D721Med (cell line): ENCODE data around the gene CYP2W1.
A peak's percentile ranks its signal among the peaks of the same experiment; 100 is the strongest.
"Not testable (repeated sequence)": the region's sequence is repeated elsewhere in the genome, so short reads cannot be mapped to it uniquely, and the experiment has no call there.

Experiments used
- DNase-seq: peaks from one replicate; pipeline ENCODE4 v3.0.0; 2011; ENCODE audit warnings: low spot score; ENCODE audit not compliant: insufficient read length
- FAIRE-seq: peaks from 2 replicates; lab custom pipeline; 2011; peaks lifted over from hg19 to GRCh38; lab: Jason Lieb, UNC
- TF ChIP-seq, protein P1 (sequence below): IDR thresholded peaks from 2 replicates; pipeline ENCODE4 v1.5.1; 2012; ENCODE audit warnings: mild to moderate bottlenecking, control low read depth; ENCODE audit not compliant: insufficient read depth; ENCODE audit errors: missing control alignments

Gene CYP2W1

DNA sequence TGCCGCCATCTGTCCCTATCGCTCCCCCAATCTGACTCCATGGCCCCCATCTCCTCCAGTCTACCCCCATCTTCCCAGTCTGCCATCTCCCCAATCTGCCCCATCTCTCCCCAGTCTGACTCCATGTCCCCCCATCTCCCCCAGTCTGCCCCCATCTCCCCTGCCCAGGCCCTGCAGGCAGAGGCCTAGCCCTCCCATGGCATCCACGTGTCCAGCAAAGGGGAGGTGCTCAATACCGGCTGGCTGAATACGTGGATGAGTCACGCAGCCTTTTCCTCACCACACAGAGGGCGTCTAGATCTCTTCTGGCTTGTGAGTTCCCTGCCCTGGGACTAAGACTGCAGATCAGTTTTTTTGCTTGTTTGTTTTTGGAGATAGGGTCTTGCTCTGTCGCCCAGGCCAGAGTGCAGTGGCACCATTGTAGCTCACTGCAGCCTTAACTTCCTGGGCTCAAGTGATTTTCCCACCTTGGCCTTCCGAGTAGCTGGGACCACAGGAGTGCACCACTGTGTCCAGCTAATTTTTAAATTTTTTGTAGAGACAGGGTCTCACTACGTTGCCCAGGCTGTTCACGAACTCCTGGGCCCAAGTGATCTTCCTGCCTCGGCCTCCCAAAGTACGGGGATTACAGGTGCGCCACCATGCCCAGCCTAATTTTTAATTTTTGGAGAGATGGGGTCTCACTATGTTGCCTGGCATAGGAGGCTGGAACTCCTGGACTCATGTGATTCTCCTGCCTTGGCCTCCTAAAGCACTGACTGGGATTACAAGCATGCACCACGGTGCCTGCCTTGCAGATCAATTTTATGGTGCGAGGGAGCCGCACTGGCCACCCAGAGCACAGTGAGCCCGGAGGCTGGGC, 46.0 kb downstream of the CYP2W1 start:
- FAIRE-seq (no peak), DNase-seq (peak; percentile 73)
- TF ChIP-seq, protein P1, sequence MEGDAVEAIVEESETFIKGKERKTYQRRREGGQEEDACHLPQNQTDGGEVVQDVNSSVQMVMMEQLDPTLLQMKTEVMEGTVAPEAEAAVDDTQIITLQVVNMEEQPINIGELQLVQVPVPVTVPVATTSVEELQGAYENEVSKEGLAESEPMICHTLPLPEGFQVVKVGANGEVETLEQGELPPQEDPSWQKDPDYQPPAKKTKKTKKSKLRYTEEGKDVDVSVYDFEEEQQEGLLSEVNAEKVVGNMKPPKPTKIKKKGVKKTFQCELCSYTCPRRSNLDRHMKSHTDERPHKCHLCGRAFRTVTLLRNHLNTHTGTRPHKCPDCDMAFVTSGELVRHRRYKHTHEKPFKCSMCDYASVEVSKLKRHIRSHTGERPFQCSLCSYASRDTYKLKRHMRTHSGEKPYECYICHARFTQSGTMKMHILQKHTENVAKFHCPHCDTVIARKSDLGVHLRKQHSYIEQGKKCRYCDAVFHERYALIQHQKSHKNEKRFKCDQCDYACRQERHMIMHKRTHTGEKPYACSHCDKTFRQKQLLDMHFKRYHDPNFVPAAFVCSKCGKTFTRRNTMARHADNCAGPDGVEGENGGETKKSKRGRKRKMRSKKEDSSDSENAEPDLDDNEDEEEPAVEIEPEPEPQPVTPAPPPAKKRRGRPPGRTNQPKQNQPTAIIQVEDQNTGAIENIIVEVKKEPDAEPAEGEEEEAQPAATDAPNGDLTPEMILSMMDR, result no peak

DNA sequence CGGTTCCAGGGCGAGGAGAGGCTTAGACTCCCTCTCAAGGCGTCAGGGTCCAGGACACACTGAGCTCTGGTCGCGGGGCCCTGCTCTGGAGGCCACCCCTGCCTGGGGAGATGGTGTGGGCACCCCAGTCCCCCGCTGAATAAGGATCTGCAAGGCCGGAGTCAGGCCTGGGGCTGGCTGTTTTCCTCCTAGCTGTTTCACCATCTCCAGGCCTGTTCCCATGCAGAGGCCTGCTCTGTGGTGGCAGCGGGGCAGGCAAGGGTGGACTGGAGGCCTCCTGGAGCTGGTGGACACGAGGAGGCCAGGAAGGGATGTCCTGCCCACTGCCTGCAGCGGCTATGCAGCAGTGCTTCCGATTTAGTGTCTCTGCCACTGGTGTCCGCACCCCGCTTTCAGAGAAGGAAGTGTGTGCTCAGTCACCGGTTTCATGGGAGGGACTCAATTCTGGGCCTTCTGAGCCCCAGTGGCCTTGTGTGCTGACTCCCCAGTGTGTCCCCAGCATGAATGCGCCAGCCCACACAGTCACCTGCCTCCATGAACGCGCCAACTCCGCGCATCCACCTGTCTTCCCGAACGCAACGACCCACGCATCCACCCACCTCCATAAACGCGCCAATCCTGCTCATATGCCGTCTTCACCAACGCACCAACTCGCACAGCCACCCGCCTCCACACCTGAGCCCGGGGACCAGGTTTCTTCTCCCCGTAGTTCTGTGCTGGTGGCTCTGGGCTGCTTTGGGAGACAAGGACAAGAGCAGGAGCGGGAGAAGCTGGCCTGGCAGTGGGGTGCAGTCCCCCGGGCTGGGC, 46.9 kb downstream of the CYP2W1 start:
- FAIRE-seq (no peak), DNase-seq (no peak)
- TF ChIP-seq, protein P1, result no peak

DNA sequence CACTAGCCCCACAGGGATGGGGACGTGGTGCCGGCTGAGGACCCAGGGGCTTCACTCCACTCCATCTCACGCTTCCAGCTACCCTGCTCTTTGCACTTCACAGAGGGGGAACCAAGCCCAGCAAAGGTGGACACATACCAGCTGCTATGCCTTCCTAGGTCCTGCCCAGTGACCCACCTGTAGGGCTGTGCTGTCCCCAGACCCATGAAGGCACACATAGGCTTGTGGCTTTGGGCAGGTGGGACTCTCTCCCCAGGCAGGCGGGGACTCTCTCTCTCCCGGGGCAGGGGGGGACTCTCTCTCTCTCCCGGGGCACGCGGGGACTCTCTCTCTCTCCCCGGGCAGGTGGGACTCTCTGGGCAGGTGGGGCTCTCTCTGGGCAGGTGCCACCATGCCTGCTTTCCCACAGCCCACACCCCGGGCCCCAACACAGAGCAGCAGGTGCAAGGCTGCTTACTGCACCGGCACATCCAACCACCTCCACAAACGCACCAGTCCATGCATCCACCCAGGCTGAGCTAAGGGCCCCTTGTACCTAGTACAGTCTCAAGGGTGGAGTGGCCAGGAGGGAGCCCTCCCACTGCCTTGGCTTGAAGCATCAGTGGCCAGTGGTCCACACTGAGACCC, 47.6 kb downstream of the CYP2W1 start:
- TF ChIP-seq, protein P1, result no peak
- DNase-seq, result no peak
- no peak for FAIRE-seq

DNA sequence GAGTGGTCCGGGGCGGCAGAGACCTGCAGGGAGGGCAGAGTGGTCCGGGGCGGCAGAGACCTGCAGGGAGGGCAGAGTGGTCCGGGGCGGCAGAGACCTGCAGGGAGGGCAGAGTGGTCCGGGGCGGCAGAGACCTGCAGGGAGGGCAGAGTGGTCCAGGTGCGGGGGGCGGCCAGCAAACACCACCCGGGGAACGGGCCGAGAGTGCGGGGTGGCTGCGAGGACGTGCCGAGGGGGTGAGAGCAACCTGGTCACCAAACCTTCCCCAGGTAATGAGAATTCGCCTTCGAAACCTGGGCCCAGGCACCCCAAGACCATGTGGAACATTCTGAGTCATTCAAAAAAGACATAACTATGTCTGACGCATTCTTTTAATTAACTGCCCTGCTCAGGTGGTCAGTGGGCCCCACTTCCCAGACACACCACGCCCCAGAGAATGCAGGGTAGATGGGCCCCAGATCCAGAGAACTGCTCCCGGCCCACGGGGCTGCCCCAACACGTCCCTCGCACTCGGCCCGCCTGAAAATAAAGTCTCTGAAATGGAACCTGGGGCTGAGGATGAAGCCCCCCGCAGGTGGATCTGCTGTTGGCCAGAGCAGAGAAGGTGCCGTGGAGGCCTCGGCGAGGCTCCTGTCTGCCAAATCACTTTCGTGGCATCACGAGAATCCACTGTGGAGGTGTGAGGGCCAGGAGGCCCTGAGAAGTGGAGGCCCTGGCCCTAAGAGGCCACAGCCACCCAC, 48.9 kb downstream of the CYP2W1 start:
- TF ChIP-seq, protein P1, result no peak
- FAIRE-seq (no peak), DNase-seq (no peak)

DNA sequence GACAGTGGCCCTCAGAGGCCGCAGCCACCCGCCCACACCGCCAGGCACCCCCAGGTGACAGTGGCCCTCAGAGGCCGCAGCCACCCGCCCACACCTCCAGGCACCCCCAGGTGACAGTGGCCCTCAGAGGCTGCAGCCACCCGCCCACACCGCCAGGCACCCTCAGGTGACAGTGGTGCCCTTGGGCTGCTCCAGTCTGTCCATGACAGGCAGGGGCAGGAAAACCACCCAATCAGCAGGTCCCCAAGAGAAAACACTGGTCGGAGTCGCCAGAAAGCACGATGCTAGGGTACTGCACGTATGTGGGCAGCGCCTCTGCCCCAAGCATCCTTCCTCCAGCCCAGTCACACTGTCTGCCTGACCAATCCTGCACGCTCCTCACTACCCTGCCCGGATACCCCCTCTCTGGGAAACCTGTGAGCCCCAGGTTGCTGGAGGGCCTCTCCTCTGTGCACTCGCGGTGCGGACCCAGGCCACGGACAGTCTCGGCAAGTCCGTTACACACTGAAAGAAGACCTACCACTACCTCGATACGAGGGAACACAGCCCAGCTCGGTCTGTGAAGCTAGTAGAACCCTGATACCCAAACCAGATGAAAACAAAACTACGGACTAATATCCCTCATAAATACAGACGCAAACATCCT, 49.7 kb downstream of the CYP2W1 start:
- FAIRE-seq (no peak), DNase-seq (no peak)
- TF ChIP-seq, protein P1, result no peak

DNA sequence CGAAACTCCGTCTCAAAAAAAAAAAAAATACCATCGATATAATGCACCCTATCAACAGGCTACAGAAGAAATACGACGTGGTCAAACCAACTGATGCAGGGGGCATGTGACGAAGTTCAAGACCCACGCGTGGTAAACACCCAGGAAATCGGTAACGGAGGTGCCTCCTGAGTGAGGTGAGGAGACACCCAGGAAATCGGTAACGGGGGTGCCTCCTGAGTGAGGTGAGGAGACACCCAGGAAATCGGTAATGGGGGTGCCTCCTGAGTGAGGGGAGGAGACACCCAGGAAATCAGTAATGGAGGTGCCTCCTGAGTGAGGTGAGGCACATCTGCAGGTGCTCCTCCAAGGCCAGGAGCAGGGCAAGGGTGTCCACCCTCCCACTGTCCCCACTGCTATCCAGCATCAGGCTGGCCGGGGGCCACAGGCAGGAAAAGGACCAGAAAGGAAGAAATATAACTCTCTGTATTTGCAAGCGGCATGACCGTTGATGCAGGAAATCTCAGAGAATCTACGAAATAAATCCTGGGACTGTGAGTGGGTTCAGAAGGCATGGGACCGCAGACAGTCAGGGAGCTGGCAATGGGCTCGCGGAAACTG, 50.7 kb downstream of the CYP2W1 start:
- TF ChIP-seq, protein P1, result no peak
- DNase-seq (no peak), FAIRE-seq (no peak)

DNA sequence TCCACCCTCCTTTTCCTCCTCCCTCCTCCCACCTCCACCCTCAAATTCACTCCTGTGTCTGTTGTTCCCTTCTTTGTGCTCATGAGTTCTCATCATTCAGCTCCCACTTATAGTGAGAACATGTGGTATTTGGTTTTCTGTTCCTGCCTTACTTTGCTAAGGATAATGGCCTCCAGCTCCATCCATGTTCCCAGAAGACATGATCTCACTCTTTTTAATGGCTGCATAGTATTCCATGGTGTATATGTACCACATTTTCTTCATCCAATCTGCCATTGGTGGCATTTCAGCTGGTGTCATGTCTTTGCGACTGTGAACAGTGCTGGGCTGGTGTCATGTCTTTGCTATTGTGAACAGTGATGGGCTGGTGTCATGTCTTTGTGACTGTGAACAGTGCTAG, 51.8 kb downstream of the CYP2W1 start:
- not testable (repeated sequence) for FAIRE-seq, DNase-seq

DNA sequence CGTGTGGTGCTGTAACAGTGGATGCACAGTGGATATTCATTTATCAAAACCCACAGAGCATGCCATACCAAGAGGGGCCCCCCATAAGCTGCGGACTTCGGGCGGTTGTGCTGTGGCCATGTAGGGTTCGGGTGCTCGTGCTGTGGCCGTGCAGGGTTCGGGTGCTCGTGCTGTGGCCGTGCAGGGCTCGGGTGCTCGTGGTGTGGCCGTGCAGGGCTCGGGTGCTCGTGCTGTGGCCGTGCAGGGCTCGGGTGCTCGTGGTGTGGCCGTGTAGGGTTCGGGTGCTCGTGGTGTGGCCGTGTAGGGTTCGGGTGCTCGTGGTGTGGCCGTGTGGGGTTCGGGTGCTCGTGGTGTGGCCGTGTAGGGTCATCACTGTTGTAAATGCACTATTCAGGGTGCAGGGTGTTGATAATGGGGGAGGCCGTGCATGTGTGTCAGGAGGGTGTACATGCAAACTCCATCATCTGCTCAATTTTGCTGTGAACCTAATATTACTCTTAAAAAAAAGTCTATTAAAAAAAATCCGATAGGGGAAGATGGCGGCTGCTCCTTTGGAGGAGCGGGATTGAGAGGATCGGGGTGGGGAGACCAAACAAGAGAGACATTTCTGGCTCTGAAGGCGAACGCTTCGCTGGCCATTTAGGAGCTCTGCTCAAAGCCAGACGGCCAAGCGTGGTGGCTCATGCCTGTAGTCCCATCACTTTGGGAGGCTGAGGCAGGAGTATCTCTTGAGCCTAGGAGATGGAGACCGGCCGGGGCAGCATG, 53.4 kb downstream of the CYP2W1 start:
- not testable (repeated sequence) for FAIRE-seq, DNase-seq
